Tibial nerve (tissue), 4 donors: ENCODE results near the gene ITIH5. TPM values are rescaled to one million over a fixed set of nuclear protein-coding genes. Genes with fewer than 3 reads are reported as not detected.

Experiments used
- DNase-seq, 2 donors: peaks; one replicate each; pipeline ENCODE4 v3.0.0-alpha.2; 2019; ENCODE audit warnings: low spot score in 2 of 2
- H3K27ac ChIP-seq, 4 donors: fragments of 200-600 bp; sonication (generic) in 3 of 4; one replicate each; pipeline ENCODE4 v1.5.1; 2017 to 2019; ENCODE audit warnings: mild to moderate bottlenecking in 1 of 4
- H3K27me3 ChIP-seq, 2 donors: fragments of 200-600 bp; sonication (generic) in 1 of 2; one replicate each; pipeline versions ENCODE4 v1.5.1 to v1.6.0; 2017 to 2019
- H3K36me3 ChIP-seq, 3 donors: fragments of 200-600 bp; sonication (generic); one replicate each; pipeline ENCODE4 v1.5.1; 2018 to 2019
- H3K4me1 ChIP-seq, 4 donors: fragments of 200-600 bp; sonication (generic) in 3 of 4; one replicate each; pipeline ENCODE4 v1.5.1; 2017 to 2019
- H3K4me3 ChIP-seq, 4 donors: fragments of 200-600 bp; sonication (generic) in 3 of 4; one replicate each; pipeline ENCODE4 v1.5.1; 2017 to 2019; ENCODE audit warnings: mild to moderate bottlenecking in 1 of 4, moderate library complexity in 1 of 4
- H3K9me3 ChIP-seq, 4 donors: fragments of 200-600 bp; sonication (generic) in 3 of 4; one replicate each; pipeline ENCODE4 v1.5.1; 2017 to 2019
- CTCF ChIP-seq, 5 experiments: fragments of 200-600 bp in 3 of 5; fragments of 450-650 bp in 2 of 5; sonication (generic) in 3 of 5; IDR thresholded peaks; one replicate each; pipeline ENCODE4 v1.5.1; 2016 to 2019; ENCODE audit warnings: antibody characterized with exemption in 5 of 5, mild to moderate bottlenecking in 3 of 5, moderate library complexity in 2 of 5
- EP300 ChIP-seq, 2 donors: sonication (generic); formaldehyde crosslinking; IDR thresholded peaks; one replicate each; pipeline ENCODE4 v1.6.1; 2017; ENCODE audit warnings: antibody characterized with exemption in 2 of 2, mild to moderate bottlenecking in 1 of 2
- POLR2A ChIP-seq, 2 donors: fragments of 450-650 bp; IDR thresholded peaks; one replicate each; pipeline ENCODE4 v1.6.1; 2017; ENCODE audit warnings: antibody characterized with exemption in 2 of 2, mild to moderate bottlenecking in 2 of 2, moderate library complexity in 2 of 2
- WGBS, 2 donors: methylation state at CpG; one replicate each; pipeline ENCODE4 v1.1.5; 2018; 5-methylcytosine and 5-hydroxymethylcytosine counted together
- total RNA-seq, 4 donors: library from RNA; depleted of rRNA; stranded (reverse); fragments of >200 nt; gene quantifications; one replicate each; pipeline ENCODE4 v1.1.0, GENCODE V29; 2016

Gene ITIH5
- total RNA-seq, 4 donors from 2014 or later, result 20.7 to 86.4 (median 26.9) TPM

GRCh38 chr10:7534480-7534852, 132.3 kb downstream of the ITIH5 start:
- no peak for TF ChIP-seq EP300 (IDR thresholded peaks at IDR 0.05)
- no peak for TF ChIP-seq POLR2A (IDR thresholded peaks at IDR 0.05)
- TF ChIP-seq CTCF (IDR thresholded peaks at IDR 0.05), result no peak
- 59 to 62% methylated on average over 5 of the region's 5 CpGs for WGBS, 2 donors
- no peak overlapping the region for H3K4me3 ChIP-seq
- peaks cover 0 to 9% (median 0%) of the 10 kb centered on the region in 4 donors for H3K9me3 ChIP-seq
- peaks cover 0 to 4% (median 0%) of the 10 kb centered on the region in 4 donors for H3K4me1 ChIP-seq
- no peaks in the 10 kb centered on the region for H3K27me3 ChIP-seq
- no peak for DNase-seq
- no peak overlapping the region for H3K27ac ChIP-seq
- H3K36me3 ChIP-seq, result no peaks in the 10 kb centered on the region

- Histone ChIP-seq H3K4me3 (no peak overlapping the region), H3K27ac (no peak overlapping the region)
- 75 to 87% methylated on average over 7 of the region's 7 CpGs for WGBS, 2 donors
Measured at GRCh38 chr10:7533657-7534479, 132.9 kb downstream of the ITIH5 start.

GRCh38 chr10:7532723-7533498, 133.9 kb downstream of the ITIH5 start:
- H3K27me3 ChIP-seq, result no peaks in the 10 kb centered on the region
- H3K36me3 ChIP-seq, result no peaks in the 10 kb centered on the region
- DNase-seq, result no peak
- no peak for TF ChIP-seq POLR2A (IDR thresholded peaks at IDR 0.05)
- no peak for TF ChIP-seq EP300 (IDR thresholded peaks at IDR 0.05)
- no peak overlapping the region for H3K4me3 ChIP-seq
- H3K27ac ChIP-seq, result no peak overlapping the region
- no peaks in the 10 kb centered on the region for H3K9me3 ChIP-seq
- WGBS, 2 donors, result 56% methylated on average over 20 to 23 of the region's 23 CpGs
- H3K4me1 ChIP-seq, result peaks cover 0 to 4% (median 0%) of the 10 kb centered on the region in 4 donors

More at GRCh38 chr10:7533657-7534479, 132.9 kb downstream of the ITIH5 start:
- H3K27me3 ChIP-seq, result no peaks in the 10 kb centered on the region
- no peaks in the 10 kb centered on the region for H3K36me3 ChIP-seq
- peaks cover 0 to 4% (median 0%) of the 10 kb centered on the region in 4 donors for H3K4me1 ChIP-seq
- TF ChIP-seq EP300 (IDR thresholded peaks at IDR 0.05) (no peak), POLR2A (IDR thresholded peaks at IDR 0.05) (no peak), CTCF (IDR thresholded peaks at IDR 0.05) (no peak)
- peaks cover 0 to 8% (median 0%) of the 10 kb centered on the region in 4 donors for H3K9me3 ChIP-seq
- no peak for DNase-seq

- H3K4me3 ChIP-seq, result no peak overlapping the region
- H3K27me3 ChIP-seq, result no peaks in the 10 kb centered on the region
- no peaks in the 10 kb centered on the region for H3K9me3 ChIP-seq
- no peaks in the 10 kb centered on the region for H3K36me3 ChIP-seq
- no peak for TF ChIP-seq POLR2A (IDR thresholded peaks at IDR 0.05)
- peak in 4 of 5 experiments; percentile 12 to 28 (median 26) for TF ChIP-seq CTCF (IDR thresholded peaks at IDR 0.05)
- TF ChIP-seq EP300 (IDR thresholded peaks at IDR 0.05), result no peak
- DNase-seq, result no peak
- H3K4me1 ChIP-seq, result peaks cover 0 to 4% (median 0%) of the 10 kb centered on the region in 4 donors
- 35 to 38% methylated on average over 7 of the region's 7 CpGs for WGBS, 2 donors
- H3K27ac ChIP-seq, result no peak overlapping the region
Measured at GRCh38 chr10:7529638-7530037, 137.1 kb downstream of the ITIH5 start.

GRCh38 chr10:7527468-7527867, 139.3 kb downstream of the ITIH5 start:
- H3K27ac ChIP-seq, result no peak overlapping the region
- no peaks in the 10 kb centered on the region for H3K36me3 ChIP-seq
- H3K4me1 ChIP-seq, result no peaks in the 10 kb centered on the region
- no peak overlapping the region for H3K4me3 ChIP-seq
- WGBS, 2 donors, result 94 to 100% methylated on average over 1 of the region's 1 CpG
- DNase-seq, result no peak
- H3K27me3 ChIP-seq, result no peaks in the 10 kb centered on the region
- TF ChIP-seq POLR2A (IDR thresholded peaks at IDR 0.05) (no peak), CTCF (IDR thresholded peaks at IDR 0.05) (no peak), EP300 (IDR thresholded peaks at IDR 0.05) (no peak)
- H3K9me3 ChIP-seq, result no peaks in the 10 kb centered on the region
